ENCODE measurements around the gene SRSF9. TPM values are rescaled to one million over a fixed set of nuclear protein-coding genes. Genes with fewer than 3 reads are reported as not detected.
A peak's percentile ranks its signal among the peaks of the same experiment; 100 is the strongest.

Gene SRSF9
- total and polyA plus RNA-seq, 2 of the 13 experiments (the other 11 are each of a cell fraction or from before 2014, with no cell fraction given) = 125 to 144 TPM

- TF ChIP-seq PBX3 (CRISPR knock-in tag; IDR thresholded peaks at IDR 0.05; ENCODE audit: borderline replicate concordance) = no peak
- TF ChIP-seq ZNF609 (CRISPR knock-in tag; IDR thresholded peaks at IDR 0.05; ENCODE audit: borderline replicate concordance) = peak; percentile 48; the same call in 1 of the 2 replicates
- TF ChIP-seq FOSL1 (CRISPR knock-in tag; IDR thresholded peaks at IDR 0.05; ENCODE audit: borderline replicate concordance) = no peak
- TF ChIP-seq ZNF343 (CRISPR knock-in tag; IDR thresholded peaks at IDR 0.05) = no peak
- TF ChIP-seq MIER2 (CRISPR knock-in tag; IDR thresholded peaks at IDR 0.05) = no peak
- no peak for TF ChIP-seq IKZF4 (CRISPR knock-in tag; IDR thresholded peaks at IDR 0.05; ENCODE audit: borderline replicate concordance, low read depth, not compliant biosample characterization)
- TF ChIP-seq PLSCR1 (CRISPR knock-in tag; IDR thresholded peaks at IDR 0.05; ENCODE audit: borderline replicate concordance) = no peak
- 0 out of 2 replicates have a peak, but pooled peaks have one; percentile 23 for TF ChIP-seq HOMEZ (CRISPR knock-in tag; IDR thresholded peaks at IDR 0.05; ENCODE audit: low read depth)
- peak; percentile 76 for TF ChIP-seq POGZ (CRISPR knock-in tag; IDR thresholded peaks at IDR 0.05)
- TF ChIP-seq ARID5B (CRISPR knock-in tag; IDR thresholded peaks at IDR 0.05) = peak; percentile 56
- peak; percentile 83; the same call in 1 of the 2 replicates for TF ChIP-seq ZNF224 (CRISPR knock-in tag; IDR thresholded peaks at IDR 0.05)
- no peak for TF ChIP-seq SMAD9 (CRISPR knock-in tag; IDR thresholded peaks at IDR 0.05)
- TF ChIP-seq HOXA9 (CRISPR knock-in tag; IDR thresholded peaks at IDR 0.05; ENCODE audit: borderline replicate concordance) = no peak
- TF ChIP-seq ZNF792 (CRISPR knock-in tag; IDR thresholded peaks at IDR 0.05) = 0 out of 2 replicates have a peak, but pooled peaks have one; percentile 26
- no peak for TF ChIP-seq ZNF615 (CRISPR knock-in tag; IDR thresholded peaks at IDR 0.05; ENCODE audit: borderline replicate concordance)
- no peak for TF ChIP-seq FOXO1 (CRISPR knock-in tag; IDR thresholded peaks at IDR 0.05)
Measured at GRCh38 chr12:120469450-120470149, at the start of gene SRSF9 (continued).

Data from HepG2 (cell line).